Measurements from ENCODE around the gene PIGN.

The PIGN gene

GRCh38 chr18:62186774-62187542 is at the start of gene PIGN, which contains the start of gene RELCH:
PIGN (minus strand) TSS chr18:62187056; CDS start chr18:62161353, 25,703 bp downstream.
RELCH (plus strand) TSS chr18:62187255; CDS start chr18:62187506, 251 bp downstream.
- peak within 1 kb of the TSS; percentile 88 for H3K4me3 ChIP-seq (ENCODE audit: low read depth, low read length)
- no peak for TF ChIP-seq CTCF (IDR thresholded peaks at IDR 0.05; ENCODE audit: control insufficient read depth, extremely low read depth, insufficient read depth)
- DNase-seq (ENCODE audit: low read depth): peak; percentile 97

GRCh38 chr18:62236252-62236651 is 49.4 kb upstream of the PIGN start:
- no peak for DNase-seq (ENCODE audit: low read depth)
- H3K4me3 ChIP-seq (ENCODE audit: low read depth, low read length): no peak overlapping the region
- TF ChIP-seq CTCF (IDR thresholded peaks at IDR 0.05; ENCODE audit: control insufficient read depth, extremely low read depth, insufficient read depth): no peak

GRCh38 chr18:62226047-62226446 is 39.2 kb upstream of the PIGN start:
- no peak for TF ChIP-seq CTCF (IDR thresholded peaks at IDR 0.05; ENCODE audit: control insufficient read depth, extremely low read depth, insufficient read depth)
- no peak overlapping the region for H3K4me3 ChIP-seq (ENCODE audit: low read depth, low read length)
- no peak for DNase-seq (ENCODE audit: low read depth)

- no peak for TF ChIP-seq CTCF (IDR thresholded peaks at IDR 0.05; ENCODE audit: control insufficient read depth, extremely low read depth, insufficient read depth)
- H3K4me3 ChIP-seq (ENCODE audit: low read depth, low read length): no peak overlapping the region
- no peak for DNase-seq (ENCODE audit: low read depth)
Observed at GRCh38 chr18:62224229-62224628, 37.4 kb upstream of the PIGN start.

GRCh38 chr18:62214790-62215189 is 27.9 kb upstream of the PIGN start:
- no peak overlapping the region for H3K4me3 ChIP-seq (ENCODE audit: low read depth, low read length)
- DNase-seq (ENCODE audit: low read depth): no peak
- TF ChIP-seq CTCF (IDR thresholded peaks at IDR 0.05; ENCODE audit: control insufficient read depth, extremely low read depth, insufficient read depth): no peak

- H3K4me3 ChIP-seq (ENCODE audit: low read depth, low read length): no peak overlapping the region
- TF ChIP-seq CTCF (IDR thresholded peaks at IDR 0.05; ENCODE audit: control insufficient read depth, extremely low read depth, insufficient read depth): no peak
- no peak for DNase-seq (ENCODE audit: low read depth)
Observed at GRCh38 chr18:62211325-62211828, 24.5 kb upstream of the PIGN start.
